K562 (cell line): Measurements from ENCODE around the gene HPSE2. TPM values are rescaled to one million over a fixed set of nuclear protein-coding genes. Genes with fewer than 3 reads are reported as not detected.

Experiments used
- ATAC-seq: fragments of 200-7000 bp; cut with Tn5 transposase; 3 replicates; pipeline ENCODE4 v1.9.1; 2020; ENCODE audit warnings: moderate library complexity
- BruUV-seq: library from RNA; stranded (reverse); fragments of 400-500 nt; replicated peaks from 2 replicates; lab custom pipeline; 2021; lab: Mats Ljungman, UMichigan
- CTCF ChIA-PET: fragments of 300-600 bp; formaldehyde crosslinking; extraction: SDS; loops from one replicate; lab custom pipeline; 2021; ENCODE audit warnings: low intra/inter-chr PET ratio; lab: Yijun Ruan, JAX
- POLR2A ChIA-PET: fragments of 300-600, 350-650 bp; sonication (Branson Sonifier 250); formaldehyde crosslinking; extraction: SDS; loops from one replicate; lab custom pipeline; 2021; ENCODE audit warnings: antibody characterized with exemption, inconsistent platforms; lab: Yijun Ruan, JAX
- DNase-seq, 4 experiments: peaks; one replicate each; pipeline versions ENCODE4 v3.0.0 to v3.0.0-alpha.2; 2011 to 2018; ENCODE audit warnings: low spot score in 3 of 4, mixed read lengths in 3 of 4; ENCODE audit errors: extremely low read depth in 1 of 4
- FAIRE-seq: peaks from 2 replicates; lab custom pipeline; 2011; peaks lifted over from hg19 to GRCh38; lab: Jason Lieb, UNC
- H2AFZ ChIP-seq: 2 replicates; pipeline ENCODE4 v1.6.0; 2011; ENCODE audit warnings: low read depth, low read length, control low read depth, inconsistent platforms
- H3K27ac ChIP-seq: fragments of 200-600 bp; 3 replicates; pipeline ENCODE4 v1.8.0; 2011; ENCODE audit warnings: low read depth, mild to moderate bottlenecking, control low read depth, inconsistent platforms, low read length, moderate library complexity, mixed read lengths; ENCODE audit errors: extremely low read depth
- H3K27me3 ChIP-seq, 2 experiments: fragments of 300-600 bp in 1 of 2; 2 replicates in 1 of 2; 3 replicates in 1 of 2; pipeline versions ENCODE4 v1.6.0 to v1.8.0; 2011; ENCODE audit warnings: inconsistent platforms in 2 of 2, low read length in 2 of 2, mild to moderate bottlenecking in 1 of 2, mixed read lengths in 1 of 2, moderate library complexity in 1 of 2; ENCODE audit not compliant: control insufficient read depth in 2 of 2, insufficient read depth in 2 of 2
- H3K36me3 ChIP-seq: fragments of 300-600 bp; 3 replicates; pipeline ENCODE4 v1.8.0; 2011; ENCODE audit warnings: mild to moderate bottlenecking, low read length, inconsistent platforms; ENCODE audit not compliant: control insufficient read depth, insufficient read depth
- H3K4me1 ChIP-seq, 2 experiments: fragments of 200-600 bp in 1 of 2; replicated peaks in 1 of 2; 2 replicates in 1 of 2; 3 replicates in 1 of 2; pipeline versions ENCODE4 v1.5.1 to v1.8.0; 2011; ENCODE audit warnings: inconsistent platforms in 2 of 2, low read length in 2 of 2, mild to moderate bottlenecking in 1 of 2, mixed read lengths in 1 of 2, moderate library complexity in 1 of 2; ENCODE audit not compliant: control insufficient read depth in 2 of 2, insufficient read depth in 2 of 2
- H3K4me2 ChIP-seq: 2 replicates; pipeline ENCODE4 v1.6.1; 2011; ENCODE audit warnings: low read length, control low read depth, inconsistent platforms, mixed read lengths; ENCODE audit not compliant: insufficient read depth
- H3K4me3 ChIP-seq: fragments of 200-600 bp; sonication (generic), shearing (Covaris generic); 2 replicates; pipeline ENCODE4 v1.5.1; 2016; ENCODE audit warnings: control low read depth, inconsistent platforms
- H3K79me2 ChIP-seq: fragments of 200-600 bp; 3 replicates; pipeline ENCODE4 v1.8.0; 2011; ENCODE audit warnings: low read length, inconsistent platforms; ENCODE audit not compliant: control insufficient read depth, insufficient read depth
- H3K9ac ChIP-seq, 2 experiments: 2 replicates each; pipeline versions ENCODE4 v1.6.0 to v1.6.1; 2011; ENCODE audit warnings: low read depth in 2 of 2, low read length in 2 of 2, control low read depth in 1 of 2, inconsistent platforms in 1 of 2, mild to moderate bottlenecking in 1 of 2, mixed read lengths in 1 of 2; ENCODE audit not compliant: insufficient read depth in 1 of 2
- H3K9me1 ChIP-seq: one replicate; pipeline ENCODE4 v1.6.0; 2011; ENCODE audit warnings: inconsistent platforms, mild to moderate bottlenecking, low read length, moderate library complexity; ENCODE audit not compliant: control insufficient read depth, insufficient read depth
- H3K9me3 ChIP-seq: replicated peaks from 2 replicates; pipeline ENCODE4 v1.5.1; 2011; ENCODE audit warnings: low read depth, low read length, inconsistent platforms; ENCODE audit not compliant: control insufficient read depth, insufficient read depth
- H4K20me1 ChIP-seq: replicated peaks from 2 replicates; pipeline ENCODE4 v1.6.1; 2011; ENCODE audit warnings: low read length, inconsistent platforms, mixed read lengths; ENCODE audit not compliant: control insufficient read depth, insufficient read depth
- CHD1 ChIP-seq: fragments of 200-600 bp; sonication (generic); IDR thresholded peaks from one replicate; pipeline ENCODE4 v1.6.1; 2012; ENCODE audit warnings: mild to moderate bottlenecking, moderate library complexity, low read length, inconsistent platforms
- DDX20 ChIP-seq: fragments of 450-650 bp; IDR thresholded peaks from 2 replicates; pipeline ENCODE4 v1.6.1; 2016; ENCODE audit warnings: missing genetic modification characterization, low read depth, mild to moderate bottlenecking, missing compliant biosample characterization, moderate library complexity
- KLF13 ChIP-seq: fragments of 450-650 bp; IDR thresholded peaks from 2 replicates; pipeline ENCODE4 v1.6.1; 2016; ENCODE audit warnings: missing genetic modification characterization, low read depth, mild to moderate bottlenecking, missing compliant biosample characterization, moderate library complexity, borderline replicate concordance
- MEIS2 ChIP-seq: fragments of 450-650 bp; IDR thresholded peaks from 2 replicates; pipeline ENCODE4 v1.6.1; 2014; ENCODE audit warnings: mild to moderate bottlenecking; ENCODE audit not compliant: partially characterized antibody
- NCOR1 ChIP-seq: fragments of 450-650 bp; IDR thresholded peaks from 2 replicates; pipeline ENCODE4 v1.6.1; 2016; ENCODE audit warnings: mild to moderate bottlenecking, moderate library complexity
- NFATC3 ChIP-seq: fragments of 450-650 bp; IDR thresholded peaks from 2 replicates; pipeline ENCODE4 v1.6.1; 2017; ENCODE audit warnings: mild to moderate bottlenecking
- SP2 ChIP-seq: IDR thresholded peaks from 2 replicates; pipeline ENCODE4 v1.6.1; 2011; ENCODE audit warnings: mild to moderate bottlenecking, low read depth, low read length, moderate library complexity; ENCODE audit not compliant: poor library complexity, severe bottlenecking; ENCODE audit errors: extremely low read depth
- ZBTB12 ChIP-seq: fragments of 250-450 bp; sonication (Bioruptor Pico); IDR thresholded peaks from 2 replicates; pipeline ENCODE4 v1.4.0; 2020
- ZNF140 ChIP-seq: fragments of 250-450 bp; sonication (Bioruptor Pico); IDR thresholded peaks from 2 replicates; pipeline ENCODE4 v1.8.0; 2021; ENCODE audit warnings: moderate library complexity, mild to moderate bottlenecking, inconsistent platforms
- ZNF175 ChIP-seq: fragments of 200-800 bp; sonication (Bioruptor generic); IDR thresholded peaks from 2 replicates; pipeline ENCODE4 v1.6.1; 2016; ENCODE audit warnings: low read depth, mild to moderate bottlenecking, missing genetic modification characterization, missing compliant biosample characterization
- ZNF436 ChIP-seq: fragments of 250-450, 450-650 bp; sonication (Bioruptor Pico); formaldehyde crosslinking; IDR thresholded peaks from 2 replicates; pipeline ENCODE4 v1.7.0; 2020; ENCODE audit warnings: mild to moderate bottlenecking
- WGBS: fragments of 100-300 bp; shearing (Covaris generic); methylation state at CpG from one replicate; pipeline ENCODE4 v1.1.6; 2016; ENCODE audit warnings: low coverage, mixed read lengths; ENCODE audit not compliant: insufficient coverage; ENCODE audit errors: missing lambda C conversion rate; 5-methylcytosine and 5-hydroxymethylcytosine counted together
- in situ Hi-C: fragments of 300-500 bp; cut with MboI; formaldehyde crosslinking; loops from 4 replicates; pipeline ENCODE4 v1.15.0; 2018; ENCODE audit warnings: inconsistent platforms, mixed read lengths
- intact Hi-C: fragments of 100-400 bp; cut with micrococcal nuclease; formaldehyde crosslinking; loops from 2 replicates; pipeline ENCODE4 v1.14.2; 2022
- polyA plus RNA-seq, 8 experiments: library from polyadenylated mRNA; depleted of rRNA in 4 of 8; stranded (reverse) in 5 of 8; unstranded in 3 of 8; fragments of >200 nt; fragmentation: Nextera tagmentation in 2 of 8; fragmentation: Illumina TruSeq in 1 of 8; extraction: Ambion mirVana in 2 of 8; extraction: Trizol in 1 of 8; gene quantifications; 2 replicates each; pipeline versions ENCODE4 v1.2.1 to v1.2.3, GENCODE V29; 2011 to 2014; ENCODE audit warnings: inconsistent platforms in 1 of 8, missing spikeins in 1 of 8
- total RNA-seq, 7 experiments: library from RNA; depleted of rRNA in 6 of 7; stranded (reverse); fragments of >200 nt in 6 of 7; fragmentation: Illumina TruSeq in 2 of 7; extraction: Trizol in 2 of 7; gene quantifications; 2 replicates each; pipeline versions ENCODE4 v1.2.1 to v1.2.3, GENCODE V29; 2011 to 2021; ENCODE audit warnings: low replicate concordance in 1 of 7
- TF ChIP-seq, protein P1 (sequence below): fragments of 250-450 bp; sonication (Bioruptor Pico); IDR thresholded peaks from 2 replicates; pipeline ENCODE4 v1.8.0; 2021; ENCODE audit warnings: borderline replicate concordance, mild to moderate bottlenecking, moderate library complexity; ENCODE audit not compliant: poor library complexity, severe bottlenecking
- TF ChIP-seq, protein P2 (sequence below): fragments of 450-650 bp; IDR thresholded peaks from 2 replicates; pipeline ENCODE4 v1.6.1; 2016; ENCODE audit warnings: low read depth, mild to moderate bottlenecking, moderate library complexity
- TF ChIP-seq, protein P3 (sequence below): fragments of 250-450 bp; sonication (Bioruptor Pico); IDR thresholded peaks from 2 replicates; pipeline ENCODE4 v1.5.0; 2020; ENCODE audit warnings: mild to moderate bottlenecking, borderline replicate concordance

HPSE2 gene
- total and polyA plus RNA-seq, 9 of the 15 experiments (the other 6 are each of a cell fraction or from before 2014, with no cell fraction given) = 0.03 to 0.10 (median 0.04) TPM; not detected in 2

GRCh38 chr10:99233689-99234037 is 2.0 kb downstream of the HPSE2 start:
- Histone ChIP-seq H3K79me2 (no peaks in the 10 kb centered on the region), H4K20me1 (no peaks in the 10 kb centered on the region), H3K9me1 (no peaks in the 10 kb centered on the region), H2AFZ (0 out of 2 replicates have a peak overlapping the region, but pooled peaks have one; percentile 45), H3K9me3 (no peaks in the 10 kb centered on the region), H3K36me3 (no peaks in the 10 kb centered on the region), H3K4me1 (peaks cover 0 to 12% of the 10 kb centered on the region in 2 experiments; a peak in 2 of 5 replicates), H3K27ac (no peak overlapping the region), H3K4me3 (no peak overlapping the region), H3K27me3 (peaks cover 14 to 45% of the 10 kb centered on the region in 2 experiments; a peak in 3 of 5 replicates), H3K4me2 (no peak overlapping the region), H3K9ac (no peak overlapping the region)
- CTCF ChIA-PET = no interaction called here
- no peak for TF ChIP-seq CHD1
- TF ChIP-seq SP2 = no peak
- no peak for TF ChIP-seq ZBTB12
- TF ChIP-seq ZNF175 (CRISPR knock-in tag) = no peak
- TF ChIP-seq ZNF140 (CRISPR knock-in tag) = no peak
- no peak for TF ChIP-seq NCOR1
- TF ChIP-seq, protein P1, sequence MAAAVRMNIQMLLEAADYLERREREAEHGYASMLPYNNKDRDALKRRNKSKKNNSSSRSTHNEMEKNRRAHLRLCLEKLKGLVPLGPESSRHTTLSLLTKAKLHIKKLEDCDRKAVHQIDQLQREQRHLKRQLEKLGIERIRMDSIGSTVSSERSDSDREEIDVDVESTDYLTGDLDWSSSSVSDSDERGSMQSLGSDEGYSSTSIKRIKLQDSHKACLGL (CRISPR knock-in tag) = no peak
- TF ChIP-seq ZNF436 (CRISPR knock-in tag) = no peak
- no peak for TF ChIP-seq DDX20 (tag)
- no peak for TF ChIP-seq NFATC3
- TF ChIP-seq KLF13 (tag) = no peak
- TF ChIP-seq, protein P2, sequence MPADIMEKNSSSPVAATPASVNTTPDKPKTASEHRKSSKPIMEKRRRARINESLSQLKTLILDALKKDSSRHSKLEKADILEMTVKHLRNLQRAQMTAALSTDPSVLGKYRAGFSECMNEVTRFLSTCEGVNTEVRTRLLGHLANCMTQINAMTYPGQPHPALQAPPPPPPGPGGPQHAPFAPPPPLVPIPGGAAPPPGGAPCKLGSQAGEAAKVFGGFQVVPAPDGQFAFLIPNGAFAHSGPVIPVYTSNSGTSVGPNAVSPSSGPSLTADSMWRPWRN = no peak
- TF ChIP-seq, protein P3, sequence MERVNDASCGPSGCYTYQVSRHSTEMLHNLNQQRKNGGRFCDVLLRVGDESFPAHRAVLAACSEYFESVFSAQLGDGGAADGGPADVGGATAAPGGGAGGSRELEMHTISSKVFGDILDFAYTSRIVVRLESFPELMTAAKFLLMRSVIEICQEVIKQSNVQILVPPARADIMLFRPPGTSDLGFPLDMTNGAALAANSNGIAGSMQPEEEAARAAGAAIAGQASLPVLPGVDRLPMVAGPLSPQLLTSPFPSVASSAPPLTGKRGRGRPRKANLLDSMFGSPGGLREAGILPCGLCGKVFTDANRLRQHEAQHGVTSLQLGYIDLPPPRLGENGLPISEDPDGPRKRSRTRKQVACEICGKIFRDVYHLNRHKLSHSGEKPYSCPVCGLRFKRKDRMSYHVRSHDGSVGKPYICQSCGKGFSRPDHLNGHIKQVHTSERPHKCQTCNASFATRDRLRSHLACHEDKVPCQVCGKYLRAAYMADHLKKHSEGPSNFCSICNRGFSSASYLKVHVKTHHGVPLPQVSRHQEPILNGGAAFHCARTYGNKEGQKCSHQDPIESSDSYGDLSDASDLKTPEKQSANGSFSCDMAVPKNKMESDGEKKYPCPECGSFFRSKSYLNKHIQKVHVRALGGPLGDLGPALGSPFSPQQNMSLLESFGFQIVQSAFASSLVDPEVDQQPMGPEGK (CRISPR knock-in tag) = no peak
- TF ChIP-seq MEIS2 = no peak
- WGBS = 56% methylated on average over 7 of the region's 18 CpGs
- ATAC-seq = no peak
- in situ Hi-C loops (no loop called here), intact Hi-C loops (no loop called here)
- POLR2A ChIA-PET = no interaction called here
- DNase-seq = no peak
- BruUV-seq = no TSS peak
- FAIRE-seq = no peak
